HG02571 (cell line): ENCODE data around the gene ADAMTS2.

Experiments used
- ATAC-seq: cut with Tn5 transposase; IDR thresholded peaks from one replicate; pipeline ENCODE4 v1.9.1; 2021; ENCODE audit warnings: mild to moderate bottlenecking, moderate library complexity; ENCODE audit not compliant: unreplicated experiment

ADAMTS2 gene

DNA sequence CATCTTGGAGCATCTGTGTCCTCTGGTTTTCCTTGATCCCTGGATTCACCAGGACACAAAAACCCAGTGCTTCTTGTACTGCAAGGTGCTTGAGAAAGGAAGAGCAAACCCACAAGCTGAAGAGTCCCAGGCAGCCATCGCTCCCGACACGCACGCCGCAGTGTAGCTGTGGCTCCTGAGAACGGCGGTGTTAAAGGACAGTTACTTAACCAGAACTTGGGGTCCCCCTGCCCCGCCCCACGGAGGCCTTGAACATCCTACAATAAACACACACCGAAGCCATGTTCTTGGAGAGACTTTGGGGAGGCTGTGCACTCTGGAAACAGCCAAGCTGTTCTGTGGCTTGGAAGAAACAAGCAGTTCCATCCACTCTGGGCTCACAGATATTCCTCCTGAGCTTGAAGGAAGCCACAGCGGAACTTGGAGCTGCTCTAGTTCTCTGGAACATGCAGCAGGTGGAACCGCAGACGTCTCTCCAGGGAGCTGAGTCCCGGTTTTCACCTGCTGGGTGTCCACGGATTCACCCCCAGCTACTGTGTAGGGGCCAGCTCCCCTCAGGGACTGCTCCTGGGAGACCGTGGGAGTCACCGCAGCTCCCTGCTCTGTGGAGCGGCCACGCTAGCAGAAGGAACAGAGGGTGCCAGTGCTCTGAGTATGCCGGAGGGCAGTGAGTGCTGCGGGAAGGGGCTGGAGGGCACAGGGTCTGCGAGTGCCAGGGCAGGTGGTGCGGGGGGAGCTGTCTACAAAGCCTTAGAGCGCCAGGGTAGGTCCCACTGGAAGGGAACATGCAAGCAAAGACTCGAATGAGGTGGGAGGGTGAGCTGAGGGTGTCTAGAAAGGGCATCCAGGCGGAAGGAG is 107.3 kb downstream of the ADAMTS2 start:
- ATAC-seq = no peak

DNA sequence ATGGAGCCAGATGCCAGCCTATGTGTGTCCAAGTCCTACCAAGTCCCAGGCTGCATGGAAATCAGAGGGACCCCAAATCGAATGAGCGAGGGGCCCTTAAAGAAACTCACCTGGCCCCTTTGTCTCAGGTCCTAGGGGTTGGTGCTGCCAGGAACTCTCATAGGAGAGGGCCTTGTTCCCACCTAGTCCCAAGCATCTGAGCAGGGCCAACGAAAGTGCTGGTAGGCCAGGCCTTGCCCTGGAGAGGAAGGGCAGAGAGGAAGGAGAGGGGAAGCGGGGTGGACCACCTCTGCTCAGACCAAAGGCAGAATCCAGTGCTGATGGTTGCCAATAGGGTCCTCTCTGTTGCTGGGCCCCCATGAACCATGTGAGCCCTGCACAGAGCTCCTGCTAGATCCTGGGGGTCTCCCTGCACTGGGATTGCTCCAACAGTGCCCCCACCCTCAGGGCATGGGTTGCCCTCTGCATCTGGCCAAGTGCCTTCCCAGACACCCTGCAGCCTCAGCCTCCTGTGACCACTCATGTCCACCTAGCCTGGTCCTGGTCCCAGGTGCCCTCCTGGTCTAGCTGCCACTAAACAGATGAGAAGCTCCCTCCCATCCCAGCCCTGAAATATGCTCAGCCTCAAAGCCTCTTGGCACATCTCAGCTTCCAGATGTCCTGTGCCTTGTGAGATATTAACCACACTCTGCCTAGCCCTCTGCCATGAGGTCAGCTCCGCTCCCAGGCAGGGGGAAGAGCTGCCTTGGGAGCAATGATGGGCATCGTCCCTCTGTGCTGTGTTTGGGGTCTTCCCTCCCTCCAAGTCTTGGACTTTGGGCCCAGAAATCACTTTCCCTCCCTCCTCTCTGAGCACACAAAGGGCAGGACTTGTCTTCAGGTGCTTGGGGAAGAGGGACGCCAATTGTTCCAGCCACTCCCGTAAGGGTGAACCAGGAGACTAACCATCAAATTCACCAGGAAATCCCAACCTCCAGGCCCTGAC is 109.6 kb downstream of the ADAMTS2 start:
- ATAC-seq = no peak

DNA sequence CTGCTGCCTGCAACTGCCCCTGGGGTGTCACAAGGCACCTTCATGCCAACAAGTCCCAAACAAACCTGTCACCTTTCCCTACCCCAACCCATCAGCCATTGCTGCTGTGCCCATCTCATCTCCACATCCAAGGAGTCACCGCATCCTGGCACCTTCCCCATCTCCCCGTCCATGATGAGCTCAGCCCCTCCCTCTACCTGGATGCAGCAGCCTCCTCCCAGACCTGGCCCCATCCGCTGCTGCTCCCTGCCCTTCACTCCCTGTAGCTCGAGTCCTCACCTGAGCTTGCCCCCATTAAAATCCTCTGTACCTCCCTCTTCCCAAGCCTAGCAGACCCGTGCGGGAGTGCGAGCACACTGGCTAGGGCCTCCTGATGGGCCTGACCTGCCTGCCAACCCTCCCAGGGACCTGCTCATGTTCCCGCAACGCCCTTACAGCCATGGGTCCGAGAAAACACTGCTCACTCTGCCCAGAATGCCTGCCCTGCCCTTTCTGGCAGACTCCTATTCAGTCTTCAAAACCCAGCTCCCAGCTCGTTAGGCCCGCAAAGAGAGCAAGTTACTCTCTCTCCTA is 110.6 kb downstream of the ADAMTS2 start:
- ATAC-seq = no peak

- no peak for ATAC-seq
These were observed 111.2 kb downstream of the ADAMTS2 start for GRCh38 chr5:179233909-179234562.

GRCh38 chr5:179232091-179232735 is 113.0 kb downstream of the ADAMTS2 start:
- ATAC-seq = no peak

GRCh38 chr5:179231309-179231708 is 114.0 kb downstream of the ADAMTS2 start:
- no peak for ATAC-seq

- ATAC-seq = no peak
These were observed 115.2 kb downstream of the ADAMTS2 start for GRCh38 chr5:179230061-179230461.

- no peak for ATAC-seq
These were observed 115.9 kb downstream of the ADAMTS2 start for GRCh38 chr5:179229331-179229831.

- ATAC-seq = no peak
These were observed 116.7 kb downstream of the ADAMTS2 start for GRCh38 chr5:179228341-179229121.

- no peak for ATAC-seq
These were observed 117.5 kb downstream of the ADAMTS2 start for GRCh38 chr5:179227580-179228311.

GRCh38 chr5:179227229-179227579 is 118.1 kb downstream of the ADAMTS2 start:
- no peak for ATAC-seq

DNA sequence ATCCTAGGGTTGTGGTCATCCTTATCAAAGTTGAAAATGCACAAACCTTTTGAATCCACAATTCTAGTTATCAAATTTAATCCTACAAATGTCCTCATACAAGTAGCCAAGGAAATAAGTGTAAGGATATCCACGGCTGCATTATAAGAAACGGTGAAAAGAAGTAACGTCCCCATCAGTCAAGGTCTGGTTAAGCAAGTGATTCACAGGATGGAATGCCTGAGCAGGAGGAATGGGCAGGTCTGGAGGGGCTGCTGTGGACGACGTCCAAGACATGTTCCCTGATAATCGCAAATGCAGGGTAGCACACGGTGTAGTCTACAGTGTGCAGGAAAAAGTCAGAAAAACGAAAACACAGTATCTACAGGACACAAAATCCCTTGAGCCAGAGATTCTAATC is 118.6 kb downstream of the ADAMTS2 start:
- no peak for ATAC-seq

DNA sequence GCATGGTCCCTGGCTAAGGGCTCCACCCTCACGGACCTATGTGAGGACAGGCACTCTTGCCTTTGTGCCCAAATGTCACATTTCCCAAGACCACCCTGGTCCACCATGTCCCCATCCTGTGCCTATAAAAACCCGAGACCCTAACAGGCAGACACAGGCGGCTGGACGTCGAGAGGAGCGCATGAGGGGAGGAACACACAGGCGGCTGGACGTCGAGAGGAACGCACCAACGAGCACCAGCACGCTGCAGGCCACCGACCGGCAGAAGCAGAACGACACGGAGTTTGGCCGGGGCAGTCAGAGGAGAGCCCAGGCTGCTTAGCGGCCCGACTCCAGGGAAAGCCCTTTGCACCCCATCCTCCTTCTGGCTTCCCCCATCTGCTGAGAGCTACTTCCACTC is 119.9 kb downstream of the ADAMTS2 start:
- ATAC-seq = no peak

DNA sequence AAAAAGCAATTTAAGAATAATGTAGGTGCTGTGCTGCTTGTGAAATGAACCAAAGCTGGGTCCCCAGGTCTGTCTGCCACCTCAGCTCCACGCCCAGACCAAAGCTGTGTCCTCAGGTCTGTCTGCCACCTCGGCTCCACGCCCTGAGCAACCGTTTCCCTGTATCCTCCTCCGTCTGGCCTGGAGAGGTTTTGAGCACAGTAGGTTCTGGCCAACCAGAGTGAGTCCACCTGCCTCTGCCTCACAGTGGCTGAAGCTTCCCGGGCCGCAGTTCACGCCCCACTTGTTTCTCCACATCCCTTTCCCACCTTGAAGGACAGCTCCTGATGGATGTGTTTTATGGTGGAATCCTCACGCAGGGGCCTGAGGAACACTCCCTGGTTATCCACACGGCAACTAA is 120.5 kb downstream of the ADAMTS2 start:
- no peak for ATAC-seq

GRCh38 chr5:179223961-179224360 is 121.3 kb downstream of the ADAMTS2 start:
- ATAC-seq = no peak

DNA sequence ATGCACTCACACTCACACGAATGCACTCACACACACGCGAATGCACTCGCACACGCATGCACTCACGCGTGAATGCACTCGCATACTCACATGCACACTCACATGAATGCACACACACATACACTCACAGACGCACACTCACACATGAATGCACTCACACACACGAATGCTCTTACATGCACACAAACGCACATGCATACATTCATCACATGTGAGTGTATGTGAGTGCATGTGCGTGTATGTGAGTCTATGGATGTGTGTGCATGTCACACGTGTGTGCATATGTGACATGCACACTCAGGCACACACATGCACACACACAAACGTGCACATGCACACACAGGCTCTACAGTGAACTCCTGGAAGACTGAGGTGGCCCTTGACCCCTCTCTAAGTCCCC is 121.7 kb downstream of the ADAMTS2 start:
- no peak for ATAC-seq

GRCh38 chr5:179222246-179223017 is 122.8 kb downstream of the ADAMTS2 start:
- ATAC-seq = no peak

DNA sequence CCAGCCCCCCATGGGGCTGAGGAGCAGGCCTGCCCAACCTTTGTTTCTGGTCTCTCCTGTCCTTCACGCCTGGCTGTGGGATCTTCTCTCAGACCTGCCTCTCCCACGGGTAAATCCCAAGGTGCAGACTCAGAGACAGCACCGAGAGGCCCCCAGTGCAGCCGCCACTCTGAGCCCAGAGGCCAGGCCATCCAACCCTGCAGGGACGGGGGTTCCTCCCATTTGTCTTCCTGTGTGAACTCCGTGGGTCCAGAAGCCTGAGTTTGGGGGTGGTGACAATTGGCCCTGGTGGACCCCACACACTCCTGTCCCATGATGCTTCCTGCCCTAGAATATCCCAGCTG is 123.4 kb downstream of the ADAMTS2 start:
- no peak for ATAC-seq
